ENCODE results near the gene CCT3.

CCT3 gene

GRCh38 chr1:156276532-156276931, 61.6 kb downstream of the CCT3 start:
- DNase-seq = no peak

DNA sequence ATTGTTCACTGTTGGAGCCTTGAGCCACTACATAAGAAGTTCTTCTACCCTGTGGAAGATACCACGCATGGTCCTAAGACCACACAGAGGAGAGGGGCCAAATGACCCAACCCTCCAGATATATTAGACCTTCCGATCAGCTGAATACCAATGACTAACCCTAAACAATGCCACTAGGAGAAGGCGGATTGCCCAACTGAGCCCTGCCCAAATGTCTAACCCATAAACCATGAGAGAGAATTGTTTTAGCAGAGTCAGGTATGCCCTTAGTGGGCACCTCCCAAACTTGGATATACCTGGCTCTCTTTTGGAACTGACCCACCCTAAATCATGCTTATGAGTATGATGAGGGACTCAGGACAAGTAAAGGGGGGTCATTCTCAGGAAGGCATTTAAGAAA, 67.8 kb downstream of the CCT3 start:
- no peak for DNase-seq

GRCh38 chr1:156268336-156268735, 69.8 kb downstream of the CCT3 start:
- no peak for DNase-seq

GRCh38 chr1:156266051-156266450, 72.0 kb downstream of the CCT3 start:
- no peak for DNase-seq

- DNase-seq = no peak
Measured at GRCh38 chr1:156263288-156263655, 74.8 kb downstream of the CCT3 start.

DNA sequence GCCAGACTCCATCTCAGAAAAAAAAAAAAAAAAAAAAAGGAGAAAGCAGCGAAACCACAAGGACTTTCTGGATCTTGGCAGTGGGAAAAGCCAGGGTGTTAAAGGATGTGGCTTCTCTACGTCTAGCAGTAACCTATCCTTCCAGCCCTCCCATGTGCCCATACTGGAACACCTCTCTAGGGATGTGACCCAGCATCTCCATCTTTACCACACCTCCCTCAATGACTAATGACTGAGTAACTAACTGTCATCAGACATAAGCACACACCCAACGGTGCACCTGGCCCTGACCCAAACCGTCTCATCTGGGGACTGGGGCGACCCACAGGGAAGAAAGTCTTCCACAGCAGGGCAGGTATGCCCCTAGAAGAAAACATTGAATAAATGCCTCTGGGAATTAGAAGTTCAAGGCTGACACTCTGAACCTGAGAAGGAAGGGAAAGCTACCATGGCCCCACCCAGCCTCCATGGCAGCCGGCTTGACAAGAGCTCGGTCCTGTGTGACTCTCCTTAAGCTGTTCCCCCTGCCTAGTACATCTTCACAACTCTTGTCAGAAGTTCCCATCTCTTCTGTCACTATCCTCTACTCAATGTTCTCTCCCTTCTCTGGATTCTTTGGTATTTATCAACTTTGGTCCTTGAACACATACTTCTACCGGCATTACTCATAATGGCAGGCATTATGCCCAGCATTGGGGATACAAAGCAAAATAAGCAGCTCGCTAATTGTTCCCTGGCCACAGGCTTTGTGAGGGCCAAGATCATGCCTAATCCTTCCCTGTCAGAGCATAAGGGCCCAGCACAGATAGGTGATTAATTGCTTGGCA, 75.4 kb downstream of the CCT3 start:
- DNase-seq = no peak

DNA sequence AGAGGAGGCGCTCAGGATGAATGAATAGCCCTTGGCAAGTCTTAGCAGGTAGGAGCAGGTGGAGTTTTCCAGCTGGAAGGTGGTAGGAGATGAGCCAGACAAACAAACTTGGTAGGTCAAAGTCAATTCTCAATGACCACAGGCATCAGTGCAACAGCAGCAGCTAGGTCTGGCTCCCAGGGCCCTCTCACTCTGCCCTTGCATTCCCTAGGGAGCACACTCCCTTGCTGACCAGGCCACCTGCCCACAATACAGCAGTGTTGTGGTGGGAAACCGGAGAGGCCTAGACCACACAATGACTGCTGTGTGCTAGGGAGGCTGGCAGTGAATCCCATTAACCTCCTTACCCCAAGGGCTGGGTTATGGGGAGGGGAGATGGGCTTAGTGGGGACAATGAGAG, 77.2 kb downstream of the CCT3 start:
- DNase-seq = no peak

- DNase-seq = no peak
Measured at GRCh38 chr1:156259805-156260204, 78.3 kb downstream of the CCT3 start.
